SU-DHL-6 (cell line): Measurements from ENCODE around the gene SURF2.

Experiments
- EZH2phosphoT487 ChIP-seq: fragments of 200-600 bp; sonication (generic), shearing (Covaris generic); conservative IDR thresholded peaks from 2 replicates; pipeline ENCODE4 v1.6.1; 2018; ENCODE audit warnings: mild to moderate bottlenecking, antibody characterized with exemption, low read length, moderate library complexity, mixed read lengths
- TF ChIP-seq, protein P1 (sequence below): fragments of 200-600 bp; sonication (generic); IDR thresholded peaks from one replicate; pipeline ENCODE4 v1.5.1; 2017; ENCODE audit warnings: antibody characterized with exemption, mild to moderate bottlenecking, low read length, moderate library complexity; ENCODE audit not compliant: insufficient read depth, poor library complexity, severe bottlenecking

GRCh38 chr9:133323991-133324703 is 32.2 kb upstream of the SURF2 start:
- TF ChIP-seq, protein P1, sequence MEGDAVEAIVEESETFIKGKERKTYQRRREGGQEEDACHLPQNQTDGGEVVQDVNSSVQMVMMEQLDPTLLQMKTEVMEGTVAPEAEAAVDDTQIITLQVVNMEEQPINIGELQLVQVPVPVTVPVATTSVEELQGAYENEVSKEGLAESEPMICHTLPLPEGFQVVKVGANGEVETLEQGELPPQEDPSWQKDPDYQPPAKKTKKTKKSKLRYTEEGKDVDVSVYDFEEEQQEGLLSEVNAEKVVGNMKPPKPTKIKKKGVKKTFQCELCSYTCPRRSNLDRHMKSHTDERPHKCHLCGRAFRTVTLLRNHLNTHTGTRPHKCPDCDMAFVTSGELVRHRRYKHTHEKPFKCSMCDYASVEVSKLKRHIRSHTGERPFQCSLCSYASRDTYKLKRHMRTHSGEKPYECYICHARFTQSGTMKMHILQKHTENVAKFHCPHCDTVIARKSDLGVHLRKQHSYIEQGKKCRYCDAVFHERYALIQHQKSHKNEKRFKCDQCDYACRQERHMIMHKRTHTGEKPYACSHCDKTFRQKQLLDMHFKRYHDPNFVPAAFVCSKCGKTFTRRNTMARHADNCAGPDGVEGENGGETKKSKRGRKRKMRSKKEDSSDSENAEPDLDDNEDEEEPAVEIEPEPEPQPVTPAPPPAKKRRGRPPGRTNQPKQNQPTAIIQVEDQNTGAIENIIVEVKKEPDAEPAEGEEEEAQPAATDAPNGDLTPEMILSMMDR = no peak
- no peak for TF ChIP-seq EZH2phosphoT487
